Tibial artery (tissue), 4 donors: ENCODE data around the gene ADI1.

Experiments
- DNase-seq, 2 donors: peaks; one replicate each; pipeline ENCODE4 v3.0.0-alpha.2; 2019
- H3K27ac ChIP-seq, 2 donors: fragments of 200-600 bp; sonication (generic) in 1 of 2; 1 replicate in 1 of 2; 2 replicates in 1 of 2; pipeline ENCODE4 v1.5.1; 2018 to 2019; ENCODE audit warnings: mild to moderate bottlenecking in 1 of 2
- H3K27me3 ChIP-seq, 2 donors: fragments of 200-600 bp; sonication (generic) in 1 of 2; one replicate each; pipeline versions ENCODE4 v1.5.1 to v1.6.0; 2016 to 2019
- H3K36me3 ChIP-seq, 3 donors: fragments of 200-600 bp; sonication (generic) in 2 of 3; one replicate each; pipeline ENCODE4 v1.5.1; 2016 to 2019; ENCODE audit warnings: mild to moderate bottlenecking in 2 of 3
- H3K4me1 ChIP-seq, 4 donors: fragments of 200-600 bp; sonication (generic) in 2 of 4; 1 replicate in 3 of 4; 2 replicates in 1 of 4; pipeline ENCODE4 v1.5.1; 2016 to 2019
- H3K4me3 ChIP-seq, 2 donors: fragments of 200-600 bp; sonication (generic) in 1 of 2; 1 replicate in 1 of 2; 2 replicates in 1 of 2; pipeline ENCODE4 v1.5.1; 2018 to 2019; ENCODE audit warnings: mild to moderate bottlenecking in 2 of 2
- H3K9me3 ChIP-seq, 3 donors: fragments of 200-600 bp; sonication (generic) in 1 of 3; one replicate each; pipeline ENCODE4 v1.5.1; 2016 to 2019
- CTCF ChIP-seq, 2 experiments: fragments of 200-600 bp in 1 of 2; fragments of 450-650 bp in 1 of 2; IDR thresholded peaks; one replicate each; pipeline ENCODE4 v1.5.1; 2017 to 2019; ENCODE audit warnings: antibody characterized with exemption in 2 of 2, mild to moderate bottlenecking in 1 of 2, moderate library complexity in 1 of 2
- intact Hi-C: fragments of 100-400 bp; cut with DNase I; formaldehyde crosslinking; loops from one replicate; pipeline ENCODE4 v1.15.0; 2023; ENCODE audit warnings: low total_unique reads

ADI1 gene

DNA sequence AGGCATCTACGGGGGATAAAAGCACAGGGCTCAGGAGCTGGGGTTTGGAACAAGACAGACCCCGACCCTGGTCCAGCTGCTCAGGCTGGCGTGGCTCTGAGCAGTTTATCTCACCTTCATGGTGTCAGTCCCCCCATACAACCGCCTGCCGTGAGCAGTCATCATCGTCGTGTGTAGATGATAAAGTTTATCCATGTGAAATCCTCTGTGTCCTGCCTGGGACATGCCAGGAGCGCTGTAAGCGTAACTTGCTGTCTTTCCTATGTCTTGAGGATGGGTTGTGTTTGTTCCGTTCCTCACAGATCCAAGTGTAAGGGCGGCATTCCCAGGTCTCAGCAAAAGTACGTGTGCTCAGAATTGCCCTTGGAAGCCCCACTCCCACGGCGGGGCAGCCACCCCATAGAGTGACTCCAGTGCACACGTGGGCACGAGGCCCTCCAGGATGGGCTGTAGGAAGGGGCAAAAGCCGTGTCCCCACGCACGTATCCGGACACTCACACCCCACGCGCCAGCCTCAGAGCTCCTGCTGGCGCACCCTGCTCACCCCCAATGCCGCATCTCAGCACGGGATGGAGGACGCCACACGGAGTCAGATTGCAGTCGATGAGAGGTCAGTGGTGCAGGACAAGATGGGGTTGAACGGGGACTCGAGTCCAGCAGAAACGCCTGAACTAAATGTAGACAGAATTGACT, 50.9 kb downstream of the ADI1 start:
- Histone ChIP-seq H3K36me3 (peaks cover 26 to 93% (median 92%) of the 10 kb centered on the region in 3 donors), H3K4me1 (peaks cover 0 to 62% (median 12%) of the 10 kb centered on the region in 4 donors), H3K27me3 (no peaks in the 10 kb centered on the region), H3K27ac (peak overlapping the region; percentile 67 to 78), H3K9me3 (no peaks in the 10 kb centered on the region), H3K4me3 (no peak overlapping the region)
- TF ChIP-seq CTCF (IDR thresholded peaks at IDR 0.05), result no peak
- DNase-seq, result peak in 1 of 2 donors; percentile 43
- intact Hi-C loops, result loop anchor here (10.0 kb wide), 1 partner anchor 1614 kb away; no protein-coding TSS in a partner anchor

- no peak for TF ChIP-seq CTCF (IDR thresholded peaks at IDR 0.05)
- H3K27me3 ChIP-seq, result no peaks in the 10 kb centered on the region
- peak in 1 of 2 donors; percentile 51 for DNase-seq
- H3K9me3 ChIP-seq, result no peaks in the 10 kb centered on the region
- H3K27ac ChIP-seq, result peak overlapping the region; percentile 67 to 78
- peaks cover 26 to 92% (median 90%) of the 10 kb centered on the region in 3 donors for H3K36me3 ChIP-seq
- intact Hi-C loops, result loop anchor here (10.0 kb wide), 1 partner anchor 1613 kb away; no protein-coding TSS in a partner anchor
- H3K4me3 ChIP-seq, result no peak overlapping the region
- peaks cover 0 to 62% (median 12%) of the 10 kb centered on the region in 4 donors for H3K4me1 ChIP-seq
Observed at GRCh38 chr2:3467654-3468053, 51.7 kb downstream of the ADI1 start.

GRCh38 chr2:3466966-3467365, 52.4 kb downstream of the ADI1 start:
- Histone ChIP-seq H3K4me3 (no peak overlapping the region), H3K4me1 (peaks cover 0 to 62% (median 13%) of the 10 kb centered on the region in 4 donors), H3K36me3 (peaks cover 26 to 87% (median 83%) of the 10 kb centered on the region in 3 donors), H3K27ac (peak overlapping the region; percentile 62 to 78), H3K9me3 (no peaks in the 10 kb centered on the region), H3K27me3 (no peaks in the 10 kb centered on the region)
- DNase-seq, result no peak
- intact Hi-C loops, result loop anchor here (10.0 kb wide), 1 partner anchor 1612 kb away; no protein-coding TSS in a partner anchor
- TF ChIP-seq CTCF (IDR thresholded peaks at IDR 0.05), result no peak

DNA sequence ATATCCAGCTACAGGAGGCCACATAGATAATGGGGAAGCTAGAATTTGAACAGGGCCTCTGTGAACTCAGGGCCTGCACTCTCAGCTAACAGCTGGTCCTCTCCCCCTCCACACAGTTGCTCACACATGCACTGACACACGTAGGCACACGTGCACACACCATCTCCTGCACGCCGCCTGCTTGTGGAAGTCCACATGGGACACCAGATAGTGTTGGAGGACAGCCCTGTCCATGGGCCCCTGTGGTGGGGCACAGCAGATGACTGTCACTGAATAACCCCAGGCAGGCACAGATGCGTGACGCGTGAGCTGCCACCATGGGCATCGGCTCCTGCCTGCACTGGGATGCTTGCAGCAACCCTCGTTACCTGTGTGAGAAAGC, 52.9 kb downstream of the ADI1 start:
- Histone ChIP-seq H3K27ac (peak overlapping the region; percentile 62 to 78), H3K36me3 (peaks cover 26 to 87% (median 78%) of the 10 kb centered on the region in 3 donors)

GRCh38 chr2:3465844-3466481, 53.4 kb downstream of the ADI1 start:
- H3K4me1 ChIP-seq, result peaks cover 0 to 58% (median 19%) of the 10 kb centered on the region in 4 donors
- H3K36me3 ChIP-seq, result peaks cover 26 to 92% (median 73%) of the 10 kb centered on the region in 3 donors
- no peak overlapping the region for H3K4me3 ChIP-seq
- no peaks in the 10 kb centered on the region for H3K9me3 ChIP-seq
- no peak for TF ChIP-seq CTCF (IDR thresholded peaks at IDR 0.05)
- H3K27ac ChIP-seq, result peak overlapping the region; percentile 62 to 78
- H3K27me3 ChIP-seq, result no peaks in the 10 kb centered on the region
- intact Hi-C loops, result loop anchor here (10.0 kb wide), 1 partner anchor 1611 kb away; no protein-coding TSS in a partner anchor
- DNase-seq, result peak in 1 of 2 donors; percentile 65

More for the DNA sequence above, 52.9 kb downstream of the ADI1 start:
- Histone ChIP-seq H3K27me3 (no peaks in the 10 kb centered on the region), H3K4me1 (peaks cover 0 to 62% (median 18%) of the 10 kb centered on the region in 4 donors), H3K4me3 (no peak overlapping the region), H3K9me3 (no peaks in the 10 kb centered on the region)
- intact Hi-C loops, result loop anchor here (10.0 kb wide), 1 partner anchor 1612 kb away; no protein-coding TSS in a partner anchor
- no peak for TF ChIP-seq CTCF (IDR thresholded peaks at IDR 0.05)
- peak in 1 of 2 donors; percentile 53 for DNase-seq
